Suprapubic skin (tissue), 4 donors: ENCODE results near the gene PRH1. TPM values are rescaled to one million over a fixed set of nuclear protein-coding genes. Genes with fewer than 3 reads are reported as not detected.

ENCODE experiments used
- DNase-seq, 2 donors: peaks; one replicate each; pipeline ENCODE4 v3.0.0-alpha.2; 2019; ENCODE audit warnings: low spot score in 2 of 2
- H3K27ac ChIP-seq: fragments of 200-600 bp; sonication (generic); one replicate; pipeline ENCODE4 v1.5.1; 2019
- H3K27me3 ChIP-seq: fragments of 200-600 bp; sonication (generic); one replicate; pipeline ENCODE4 v1.5.1; 2019
- H3K36me3 ChIP-seq: fragments of 200-600 bp; sonication (generic); one replicate; pipeline ENCODE4 v1.5.1; 2019
- H3K4me1 ChIP-seq: fragments of 200-600 bp; sonication (generic); one replicate; pipeline ENCODE4 v1.5.1; 2019
- H3K4me3 ChIP-seq: fragments of 200-600 bp; sonication (generic); one replicate; pipeline ENCODE4 v1.5.1; 2019; ENCODE audit warnings: mild to moderate bottlenecking
- H3K9me3 ChIP-seq: fragments of 200-600 bp; sonication (generic); one replicate; pipeline ENCODE4 v1.5.1; 2019
- CTCF ChIP-seq, 2 donors: fragments of 200-600 bp in 1 of 2; fragments of 450-650 bp in 1 of 2; sonication (generic) in 1 of 2; IDR thresholded peaks; one replicate each; pipeline ENCODE4 v1.5.1; 2016 to 2019; ENCODE audit warnings: antibody characterized with exemption in 2 of 2, mild to moderate bottlenecking in 1 of 2, moderate library complexity in 1 of 2
- EP300 ChIP-seq: sonication (generic); formaldehyde crosslinking; IDR thresholded peaks from one replicate; pipeline ENCODE4 v1.6.1; 2017; ENCODE audit warnings: antibody characterized with exemption
- POLR2A ChIP-seq, 2 donors: fragments of 450-650 bp; IDR thresholded peaks; one replicate each; pipeline ENCODE4 v1.6.1; 2017; ENCODE audit warnings: antibody characterized with exemption in 2 of 2, mild to moderate bottlenecking in 2 of 2, moderate library complexity in 2 of 2
- POLR2AphosphoS5 ChIP-seq, 3 donors: sonication (generic); formaldehyde crosslinking; IDR thresholded peaks; one replicate each; pipeline ENCODE4 v1.6.1; 2017; ENCODE audit warnings: antibody characterized with exemption in 3 of 3
- WGBS: methylation state at CpG from one replicate; pipeline ENCODE4 v1.1.5; 2018; 5-methylcytosine and 5-hydroxymethylcytosine counted together
- total RNA-seq, 4 donors: library from RNA; depleted of rRNA; stranded (reverse); fragments of >200 nt; gene quantifications; one replicate each; pipeline ENCODE4 v1.1.0, GENCODE V29; 2016

PRH1 gene
- total RNA-seq = 10 to 100 TPM in 3 of 4 donors, 1 to 10 TPM in 1; 8.8 to 51.3 (median 20.0) TPM

- no peaks in the 10 kb centered on the region for H3K4me1 ChIP-seq
- 95% methylated on average over 6 of the region's 6 CpGs for WGBS
- H3K36me3 ChIP-seq = peaks cover 5% of the 10 kb centered on the region
- DNase-seq = no peak
- H3K4me3 ChIP-seq = no peak within 1 kb of the TSS
- no peak within 1 kb of the TSS for H3K27ac ChIP-seq
- H3K9me3 ChIP-seq = no peaks in the 10 kb centered on the region
- no peak for TF ChIP-seq POLR2A (IDR thresholded peaks at IDR 0.05)
- no peak for TF ChIP-seq CTCF (IDR thresholded peaks at IDR 0.05)
- TF ChIP-seq POLR2AphosphoS5 (IDR thresholded peaks at IDR 0.05) = no peak
- no peak for TF ChIP-seq EP300
- H3K27me3 ChIP-seq = no peaks in the 10 kb centered on the region
Observed at GRCh38 chr12:10884086-10884725, at the start of gene PRH1. TSS of gene PRH1 (minus strand) at chr12:10884255. CDS start at chr12:10884217, 38 bp downstream.

GRCh38 chr12:10928746-10929286 lies 44.8 kb upstream of the PRH1 start, which contains the start of gene PRH2:
TSS of gene PRH2 (plus strand) at chr12:10929236. CDS start at chr12:10929274, 38 bp downstream.
- Histone ChIP-seq H3K4me3 (no peak within 1 kb of the TSS), H3K9me3 (no peaks in the 10 kb centered on the region), H3K4me1 (no peaks in the 10 kb centered on the region), H3K27ac (no peak within 1 kb of the TSS), H3K36me3 (no peaks in the 10 kb centered on the region), H3K27me3 (no peaks in the 10 kb centered on the region)
- TF ChIP-seq POLR2A (IDR thresholded peaks at IDR 0.05) (no peak), CTCF (IDR thresholded peaks at IDR 0.05) (no peak), POLR2AphosphoS5 (IDR thresholded peaks at IDR 0.05) (no peak), EP300 (no peak)
- DNase-seq = no peak
- 93% methylated on average over 5 of the region's 5 CpGs for WGBS

- DNase-seq = no peak
- Histone ChIP-seq H3K9me3 (no peaks in the 10 kb centered on the region), H3K4me1 (no peaks in the 10 kb centered on the region), H3K27ac (no peak overlapping the region), H3K27me3 (no peaks in the 10 kb centered on the region), H3K36me3 (no peaks in the 10 kb centered on the region), H3K4me3 (no peak overlapping the region)
- TF ChIP-seq EP300 = no peak
- TF ChIP-seq POLR2A (IDR thresholded peaks at IDR 0.05) = no peak
- TF ChIP-seq CTCF (IDR thresholded peaks at IDR 0.05) = no peak
- WGBS = 93% methylated on average over 5 of the region's 5 CpGs
Observed at GRCh38 chr12:10926269-10926668, 42.2 kb upstream of the PRH1 start.

- Histone ChIP-seq H3K9me3 (no peaks in the 10 kb centered on the region), H3K27me3 (no peaks in the 10 kb centered on the region), H3K4me1 (no peaks in the 10 kb centered on the region), H3K36me3 (no peaks in the 10 kb centered on the region), H3K27ac (no peak overlapping the region), H3K4me3 (no peak overlapping the region)
- WGBS = 94% methylated on average over 1 of the region's 1 CpG
- DNase-seq = no peak
- TF ChIP-seq POLR2AphosphoS5 (IDR thresholded peaks at IDR 0.05) (no peak), POLR2A (IDR thresholded peaks at IDR 0.05) (no peak), CTCF (IDR thresholded peaks at IDR 0.05) (no peak), EP300 (no peak)
Observed at GRCh38 chr12:10919809-10920208, 35.8 kb upstream of the PRH1 start.

- no peak for TF ChIP-seq POLR2A (IDR thresholded peaks at IDR 0.05)
- no peak for TF ChIP-seq CTCF (IDR thresholded peaks at IDR 0.05)
- TF ChIP-seq POLR2AphosphoS5 (IDR thresholded peaks at IDR 0.05) = no peak
- no peak for TF ChIP-seq EP300
- Histone ChIP-seq H3K27me3 (no peaks in the 10 kb centered on the region), H3K9me3 (no peaks in the 10 kb centered on the region), H3K36me3 (no peaks in the 10 kb centered on the region), H3K4me3 (no peak overlapping the region), H3K27ac (no peak overlapping the region), H3K4me1 (no peaks in the 10 kb centered on the region)
- WGBS = 80% methylated on average over 8 of the region's 8 CpGs
- DNase-seq = no peak
Observed at GRCh38 chr12:10910380-10910779, 26.3 kb upstream of the PRH1 start.
